HepG2 (cell line): ENCODE data around the gene CMTM5. TPM values are rescaled to one million over a fixed set of nuclear protein-coding genes. Genes with fewer than 3 reads are reported as not detected.

ENCODE experiments used
- ATF7 ChIP-seq, 2 experiments: fragments of 450-650 bp in 1 of 2; sonication (generic) in 1 of 2; formaldehyde crosslinking in 1 of 2; IDR thresholded peaks; 2 replicates each; pipeline versions ENCODE4 v1.4.0 to v1.6.1; 2016 to 2020; ENCODE audit warnings: antibody characterized with exemption in 1 of 2, mild to moderate bottlenecking in 1 of 2, missing genetic modification reagents in 1 of 2
- CCAR2 ChIP-seq: fragments of 200-400 bp; formaldehyde crosslinking; optimal IDR thresholded peaks from 2 replicates; pipeline ENCODE3; 2018; ENCODE audit warnings: low read depth, mild to moderate bottlenecking, low read length, moderate library complexity
- CHD2 ChIP-seq: IDR thresholded peaks from 2 replicates; pipeline ENCODE4 v1.6.1; 2011; ENCODE audit warnings: low read depth, low read length, improper control_type of control experiment
- EHMT2 ChIP-seq: fragments of 200-600 bp; sonication (generic); IDR thresholded peaks from 2 replicates; pipeline ENCODE4 v1.7.0; 2017; ENCODE audit warnings: antibody characterized with exemption, low read depth, low read length, borderline replicate concordance
- ESRRA ChIP-seq: sonication (generic); formaldehyde crosslinking; IDR thresholded peaks from 2 replicates; pipeline ENCODE4 v1.5.1; 2020; ENCODE audit warnings: mild to moderate bottlenecking, low read depth, missing genetic modification reagents
- FOXM1 ChIP-seq: sonication (generic); formaldehyde crosslinking; IDR thresholded peaks from 2 replicates; pipeline ENCODE4 v1.5.0; 2020; ENCODE audit warnings: missing genetic modification reagents
- GPN1 ChIP-seq: sonication (generic); formaldehyde crosslinking; IDR thresholded peaks from 2 replicates; pipeline ENCODE4 v1.5.1; 2020; ENCODE audit warnings: missing genetic modification reagents, borderline replicate concordance
- HIC2 ChIP-seq: sonication (generic); formaldehyde crosslinking; IDR thresholded peaks from 2 replicates; pipeline ENCODE4 v1.9.0; 2022; ENCODE audit warnings: low read depth, missing genetic modification reagents
- JUN ChIP-seq: sonication (generic); formaldehyde crosslinking; IDR thresholded peaks from 2 replicates; pipeline ENCODE4 v1.4.0; 2020; ENCODE audit warnings: mild to moderate bottlenecking, missing genetic modification reagents
- KDM5B ChIP-seq: sonication (generic); formaldehyde crosslinking; IDR thresholded peaks from 2 replicates; pipeline ENCODE4 v1.4.0; 2020; ENCODE audit warnings: missing genetic modification reagents, mild to moderate bottlenecking, borderline replicate concordance
- MTA1 ChIP-seq: sonication (generic); formaldehyde crosslinking; IDR thresholded peaks from 2 replicates; pipeline ENCODE4 v1.4.0; 2020; ENCODE audit warnings: missing genetic modification reagents, mild to moderate bottlenecking, borderline replicate concordance
- RXRA ChIP-seq: sonication (generic); formaldehyde crosslinking; IDR thresholded peaks from 2 replicates; pipeline ENCODE4 v1.5.1; 2020; ENCODE audit warnings: missing genetic modification reagents
- SOX6 ChIP-seq, 2 experiments: fragments of 450-650 bp in 1 of 2; sonication (generic) in 1 of 2; formaldehyde crosslinking in 1 of 2; IDR thresholded peaks; 2 replicates each; pipeline versions ENCODE4 v1.4.0 to v1.6.1; 2017 to 2020; ENCODE audit warnings: antibody characterized with exemption in 1 of 2, mild to moderate bottlenecking in 1 of 2, missing genetic modification reagents in 1 of 2
- ZBTB14 ChIP-seq: sonication (generic); formaldehyde crosslinking; IDR thresholded peaks from 2 replicates; pipeline ENCODE4 v1.4.0; 2020; ENCODE audit warnings: missing genetic modification reagents
- ZBTB46 ChIP-seq: sonication (generic); formaldehyde crosslinking; IDR thresholded peaks from 2 replicates; pipeline ENCODE4 v1.4.0; 2020; ENCODE audit warnings: mild to moderate bottlenecking, missing genetic modification reagents, borderline replicate concordance
- ZBTB7B ChIP-seq: sonication (generic); formaldehyde crosslinking; IDR thresholded peaks from 2 replicates; pipeline ENCODE4 v1.4.0; 2020; ENCODE audit warnings: missing genetic modification reagents
- ZNF143 ChIP-seq: sonication (generic); formaldehyde crosslinking; IDR thresholded peaks from 2 replicates; pipeline ENCODE4 v1.4.0; 2020; ENCODE audit warnings: missing genetic modification reagents
- ZNF350 ChIP-seq: sonication (generic); formaldehyde crosslinking; IDR thresholded peaks from 2 replicates; pipeline ENCODE4 v1.4.0; 2020; ENCODE audit warnings: mild to moderate bottlenecking, low read depth, missing genetic modification reagents, borderline replicate concordance
- ZNF446 ChIP-seq: sonication (generic); formaldehyde crosslinking; IDR thresholded peaks from 2 replicates; pipeline ENCODE4 v1.5.0; 2020; ENCODE audit warnings: mild to moderate bottlenecking, missing genetic modification reagents
- ZNF503 ChIP-seq: sonication (generic); formaldehyde crosslinking; IDR thresholded peaks from 2 replicates; pipeline ENCODE4 v1.4.0; 2020; ENCODE audit warnings: missing genetic modification reagents
- ZNF709 ChIP-seq: sonication (generic); formaldehyde crosslinking; IDR thresholded peaks from 2 replicates; pipeline ENCODE4 v1.5.0; 2020; ENCODE audit warnings: mild to moderate bottlenecking, missing genetic modification reagents
- polyA plus RNA-seq, 8 experiments: library from polyadenylated mRNA; depleted of rRNA in 3 of 8; stranded (reverse) in 7 of 8; unstranded in 1 of 8; fragments of >200 nt; fragmentation: Illumina TruSeq in 4 of 8; extraction: Trizol in 4 of 8; gene quantifications; 2 replicates each; pipeline versions ENCODE4 v1.2.1 to v1.2.3, GENCODE V29; 2011 to 2016; ENCODE audit warnings: low read depth in 4 of 8, missing spikeins in 1 of 8, mixed read lengths in 1 of 8; ENCODE audit not compliant: insufficient read depth in 1 of 8
- total RNA-seq, 5 experiments: library from RNA; depleted of rRNA; stranded (reverse); fragments of >200 nt; fragmentation: Illumina TruSeq; extraction: Trizol; gene quantifications; 2 replicates each; pipeline ENCODE4 v1.2.3, GENCODE V29; 2016; ENCODE audit warnings: low read depth in 1 of 5

Gene CMTM5
- total and polyA plus RNA-seq, 2 of the 13 experiments (the other 11 are each of a cell fraction or from before 2014, with no cell fraction given): not detected

GRCh38 chr14:23358553-23359166 lies 18.2 kb upstream of the CMTM5 start (continued):
- TF ChIP-seq ZNF350 (CRISPR knock-in tag) (0 out of 2 replicates have a peak, but pooled peaks have one; percentile 6), ZNF143 (CRISPR knock-in tag) (no peak), ESRRA (no peak), EHMT2 (no peak), SOX6 (IDR thresholded peaks at IDR 0.05) (no peak), SOX6 (CRISPR knock-in tag; IDR thresholded peaks at IDR 0.05) (no peak), ZNF503 (CRISPR knock-in tag) (no peak), RXRA (CRISPR knock-in tag) (no peak), ZBTB7B (CRISPR knock-in tag) (no peak), MTA1 (CRISPR knock-in tag) (peak; percentile 56; the same call in 1 of the 2 replicates), ZBTB14 (CRISPR knock-in tag) (no peak), FOXM1 (CRISPR knock-in tag) (no peak), HIC2 (CRISPR knock-in tag) (no peak), KDM5B (CRISPR knock-in tag) (peak; percentile 65; the same call in 1 of the 2 replicates), ZBTB46 (CRISPR knock-in tag) (peak; percentile 81; the same call in 1 of the 2 replicates), CCAR2 (no peak), ATF7 (IDR thresholded peaks at IDR 0.05) (no peak), ATF7 (CRISPR knock-in tag; IDR thresholded peaks at IDR 0.05) (peak; percentile 83), GPN1 (CRISPR knock-in tag) (no peak), CHD2 (no peak), ZNF709 (CRISPR knock-in tag) (no peak), ZNF446 (no peak), JUN (0 out of 2 replicates have a peak, but pooled peaks have one; percentile 59)
